ENCODE results near the gene MPC1. TPM values are rescaled to one million over a fixed set of nuclear protein-coding genes. Genes with fewer than 3 reads are reported as not detected.
A peak's percentile ranks its signal among the peaks of the same experiment; 100 is the strongest.

MPC1 gene
- total RNA-seq, 1 donor, result 22.0 TPM

GRCh38 chr6:166360243-166361076 lies 22.3 kb downstream of the MPC1 start:
- peak; percentile 46 for DNase-seq (ENCODE audit: low read depth)
- no peak for TF ChIP-seq CTCF (IDR thresholded peaks at IDR 0.05; ENCODE audit: insufficient read depth, low read depth, low read length)
- no peak overlapping the region for H3K4me3 ChIP-seq (ENCODE audit: low read depth, low read length)

- no peak for TF ChIP-seq CTCF (IDR thresholded peaks at IDR 0.05; ENCODE audit: insufficient read depth, low read depth, low read length)
- DNase-seq (ENCODE audit: low read depth), result no peak
- H3K4me3 ChIP-seq (ENCODE audit: low read depth, low read length), result no peak overlapping the region
Measured at GRCh38 chr6:166355552-166355951, 27.2 kb downstream of the MPC1 start.

- no peak for TF ChIP-seq CTCF (IDR thresholded peaks at IDR 0.05; ENCODE audit: insufficient read depth, low read depth, low read length)
- DNase-seq (ENCODE audit: low read depth), result no peak
- no peak overlapping the region for H3K4me3 ChIP-seq (ENCODE audit: low read depth, low read length)
Measured at GRCh38 chr6:166354965-166355364, 27.8 kb downstream of the MPC1 start.

- H3K4me3 ChIP-seq (ENCODE audit: low read depth, low read length), result no peak overlapping the region
- DNase-seq (ENCODE audit: low read depth), result no peak
- TF ChIP-seq CTCF (IDR thresholded peaks at IDR 0.05; ENCODE audit: insufficient read depth, low read depth, low read length), result no peak
Measured at GRCh38 chr6:166354143-166354542, 28.6 kb downstream of the MPC1 start.

- no peak overlapping the region for H3K4me3 ChIP-seq (ENCODE audit: low read depth, low read length)
- TF ChIP-seq CTCF (IDR thresholded peaks at IDR 0.05; ENCODE audit: insufficient read depth, low read depth, low read length), result no peak
- no peak for DNase-seq (ENCODE audit: low read depth)
Measured at GRCh38 chr6:166353507-166353906, 29.2 kb downstream of the MPC1 start.

GRCh38 chr6:166352923-166353322 lies 29.8 kb downstream of the MPC1 start:
- DNase-seq (ENCODE audit: low read depth), result no peak
- TF ChIP-seq CTCF (IDR thresholded peaks at IDR 0.05; ENCODE audit: insufficient read depth, low read depth, low read length), result no peak
- H3K4me3 ChIP-seq (ENCODE audit: low read depth, low read length), result no peak overlapping the region

All from fibroblast of villous mesenchyme (primary cell).